B cell (primary cell): Measurements from ENCODE around the gene ARHGAP26. TPM values are rescaled to one million over a fixed set of nuclear protein-coding genes. Genes with fewer than 3 reads are reported as not detected.

ENCODE experiments used
- ATAC-seq: fragments of 200-7000 bp; cut with Tn5 transposase; one replicate; pipeline ENCODE4 v1.10.0; 2021; ENCODE audit warnings: low read depth, mild to moderate bottlenecking, moderate number of reproducible peaks, moderate library complexity
- CTCF ChIA-PET: fragments of 350-600 bp; sonication (Branson Sonifier 250); formaldehyde crosslinking; loops from one replicate; lab custom pipeline; 2021; ENCODE audit warnings: antibody characterized with exemption, inconsistent platforms; lab: Charles Lee
- POLR2A ChIA-PET: fragments of 350-600 bp; sonication (Branson Sonifier 250); formaldehyde crosslinking; loops from one replicate; lab custom pipeline; 2021; ENCODE audit warnings: antibody characterized with exemption; lab: Charles Lee
- DNase-seq: peaks from one replicate; pipeline ENCODE4 v3.0.0; 2013
- H2AFZ ChIP-seq: 2 replicates; pipeline ENCODE4 v1.6.1; 2012; ENCODE audit warnings: mild to moderate bottlenecking, low read depth, low read length; ENCODE audit not compliant: insufficient read depth, poor library complexity, severe bottlenecking
- H3K27ac ChIP-seq, 2 donors: 1 replicate in 1 of 2; 2 replicates in 1 of 2; pipeline ENCODE4 v1.5.1; 2012 to 2013; ENCODE audit warnings: low read length in 2 of 2, mild to moderate bottlenecking in 2 of 2, moderate library complexity in 1 of 2
- H3K27me3 ChIP-seq, 4 experiments: fragments of 200-600 bp in 1 of 4; sonication (generic) in 1 of 4; replicated peaks in 1 of 4; 1 replicate in 2 of 4; 2 replicates in 2 of 4; pipeline versions ENCODE4 v1.6.1 to v1.7.0; 2013 to 2016; ENCODE audit warnings: low read length in 3 of 4, mild to moderate bottlenecking in 2 of 4, mixed read lengths in 1 of 4, moderate library complexity in 1 of 4; ENCODE audit not compliant: insufficient read depth in 4 of 4, control insufficient read depth in 3 of 4; ENCODE audit errors: control extremely low read depth in 1 of 4
- H3K36me3 ChIP-seq, 2 experiments: replicated peaks in 1 of 2; 1 replicate in 1 of 2; 2 replicates in 1 of 2; pipeline versions ENCODE4 v1.6.1 to v1.7.1; 2013; ENCODE audit warnings: low read length in 1 of 2; ENCODE audit not compliant: insufficient read depth in 2 of 2, control insufficient read depth in 1 of 2; ENCODE audit errors: control extremely low read depth in 1 of 2, extremely low read depth in 1 of 2
- H3K4me1 ChIP-seq, 2 donors: fragments of 200-600 bp in 1 of 2; sonication (generic) in 1 of 2; 1 replicate in 1 of 2; 2 replicates in 1 of 2; pipeline versions ENCODE4 v1.5.1 to v1.6.1; 2013 to 2017; ENCODE audit warnings: low read length in 2 of 2; ENCODE audit not compliant: control insufficient read depth in 2 of 2, insufficient read depth in 2 of 2
- H3K4me2 ChIP-seq: replicated peaks from 2 replicates; pipeline ENCODE3; 2012; ENCODE audit warnings: mild to moderate bottlenecking, low read depth, low read length; ENCODE audit not compliant: poor library complexity, severe bottlenecking
- H3K4me3 ChIP-seq, 5 experiments: fragments of 200-600 bp in 1 of 5; sonication (generic) in 1 of 5; 1 replicate in 3 of 5; 2 replicates in 2 of 5; pipeline versions ENCODE4 v1.5.1 to v1.7.0; 2011 to 2016; ENCODE audit warnings: low read length in 4 of 5, mild to moderate bottlenecking in 4 of 5, low read depth in 2 of 5, control low read depth in 1 of 5, moderate library complexity in 1 of 5; ENCODE audit not compliant: insufficient read depth in 1 of 5; ENCODE audit errors: control extremely low read depth in 1 of 5, extremely low read depth in 1 of 5
- H3K79me2 ChIP-seq: fragments of 200-600 bp; sonication (generic); one replicate; pipeline ENCODE4 v1.6.0; 2016; ENCODE audit warnings: low read length; ENCODE audit not compliant: control insufficient read depth, insufficient read depth
- H3K9ac ChIP-seq: fragments of 200-600 bp; sonication (generic); 2 replicates; pipeline ENCODE4 v1.6.1; 2017; ENCODE audit warnings: mild to moderate bottlenecking, low read length, moderate library complexity
- H3K9me3 ChIP-seq, 3 donors: one replicate each; pipeline versions ENCODE4 v1.6.1 to v1.7.1; 2013; ENCODE audit warnings: low read length in 2 of 3; ENCODE audit not compliant: control insufficient read depth in 2 of 3, insufficient read depth in 1 of 3; ENCODE audit errors: control extremely low read depth in 1 of 3
- H4K20me1 ChIP-seq: 2 replicates; pipeline ENCODE4 v1.6.0; 2012; ENCODE audit warnings: mild to moderate bottlenecking, low read length; ENCODE audit not compliant: insufficient read depth, control insufficient read depth, poor library complexity, severe bottlenecking
- H3K27ac Mint-ChIP-seq: one replicate; pipeline ENCODE4 v1.8.0; 2021; ENCODE audit warnings: mixed read lengths
- H3K27me3 Mint-ChIP-seq: one replicate; pipeline ENCODE4 v1.8.0; 2021; ENCODE audit warnings: mixed read lengths
- H3K4me1 Mint-ChIP-seq: one replicate; pipeline ENCODE4 v1.8.0; 2021; ENCODE audit warnings: mixed read lengths
- H3K4me3 Mint-ChIP-seq: one replicate; pipeline ENCODE4 v1.8.0; 2021; ENCODE audit warnings: mixed read lengths
- H3K9me3 Mint-ChIP-seq: one replicate; pipeline ENCODE4 v1.8.0; 2022; ENCODE audit warnings: mixed read lengths; ENCODE audit not compliant: insufficient read depth
- EZH2 ChIP-seq: IDR thresholded peaks from 2 replicates; pipeline ENCODE4 v1.6.1; 2012; ENCODE audit warnings: borderline replicate concordance, low read depth, mild to moderate bottlenecking, moderate library complexity, low read length; ENCODE audit not compliant: insufficient read depth, poor library complexity, severe bottlenecking
- WGBS: methylation state at CpG from one replicate; pipeline ENCODE4 v1.1.5; 2013; ENCODE audit warnings: missing lambda C conversion rate; ENCODE audit not compliant: insufficient coverage; 5-methylcytosine and 5-hydroxymethylcytosine counted together
- intact Hi-C: fragments of 100-400 bp; cut with micrococcal nuclease; formaldehyde crosslinking; loops from one replicate; pipeline ENCODE4 v1.10.0; 2022
- polyA plus RNA-seq: library from polyadenylated mRNA; depleted of rRNA; stranded (reverse); fragments of >200 nt; gene quantifications from 2 replicates; pipeline ENCODE4 v1.2.3, GENCODE V29; 2012
- total RNA-seq, 2 donors: library from RNA; stranded (reverse); fragments of 120-200 nt in 1 of 2; gene quantifications; 1 replicate in 1 of 2; 2 replicates in 1 of 2; pipeline versions ENCODE4 v1.2.3 to v1.2.4, GENCODE V29; 2013 to 2022
- TF ChIP-seq, protein P1 (sequence below): fragments of 200-600 bp; IDR thresholded peaks from one replicate; pipeline ENCODE4 v1.8.0; 2022; ENCODE audit warnings: antibody characterized with exemption, mild to moderate bottlenecking

Gene ARHGAP26
- total and polyA plus RNA-seq, 2 donors (not counting 1 experiment from before 2014, with no cell fraction given) = 1.8 to 22.5 TPM

DNA sequence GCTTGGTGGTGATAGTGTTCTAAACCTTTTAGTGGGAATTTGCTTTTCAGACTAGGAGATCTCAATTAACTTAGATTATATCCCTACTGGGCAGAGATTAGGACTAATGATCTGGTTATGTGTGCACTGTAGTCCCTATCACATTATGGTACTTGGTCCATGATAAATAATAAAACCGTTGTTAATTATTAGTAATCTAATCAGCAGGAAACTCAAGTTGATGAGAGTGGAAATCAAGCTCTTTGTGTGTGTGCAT, 262.3 kb downstream of the ARHGAP26 start:
- CTCF ChIA-PET = no interaction called here
- Mint-ChIP-seq H3K9me3 (no peaks in the 10 kb centered on the region), H3K4me1 (peaks cover 37% of the 10 kb centered on the region), H3K27ac (no peak overlapping the region), H3K27me3 (no peaks in the 10 kb centered on the region), H3K4me3 (no peak overlapping the region)
- Histone ChIP-seq H3K4me3 (no peak overlapping the region), H3K27ac (no peak overlapping the region), H2AFZ (no peak overlapping the region), H3K36me3 (no peaks in the 10 kb centered on the region), H3K27me3 (no peaks in the 10 kb centered on the region), H3K79me2 (no peaks in the 10 kb centered on the region), H3K9me3 (no peaks in the 10 kb centered on the region), H3K4me2 (no peak overlapping the region), H4K20me1 (no peaks in the 10 kb centered on the region), H3K4me1 (peaks cover 20 to 25% of the 10 kb centered on the region in 2 donors), H3K9ac (no peak overlapping the region)
- POLR2A ChIA-PET = no interaction called here
- intact Hi-C loops = no loop called here
- no peak for DNase-seq
- 83% methylated on average over 1 of the region's 1 CpG for WGBS
- TF ChIP-seq EZH2 = no peak
- no peak for ATAC-seq

DNA sequence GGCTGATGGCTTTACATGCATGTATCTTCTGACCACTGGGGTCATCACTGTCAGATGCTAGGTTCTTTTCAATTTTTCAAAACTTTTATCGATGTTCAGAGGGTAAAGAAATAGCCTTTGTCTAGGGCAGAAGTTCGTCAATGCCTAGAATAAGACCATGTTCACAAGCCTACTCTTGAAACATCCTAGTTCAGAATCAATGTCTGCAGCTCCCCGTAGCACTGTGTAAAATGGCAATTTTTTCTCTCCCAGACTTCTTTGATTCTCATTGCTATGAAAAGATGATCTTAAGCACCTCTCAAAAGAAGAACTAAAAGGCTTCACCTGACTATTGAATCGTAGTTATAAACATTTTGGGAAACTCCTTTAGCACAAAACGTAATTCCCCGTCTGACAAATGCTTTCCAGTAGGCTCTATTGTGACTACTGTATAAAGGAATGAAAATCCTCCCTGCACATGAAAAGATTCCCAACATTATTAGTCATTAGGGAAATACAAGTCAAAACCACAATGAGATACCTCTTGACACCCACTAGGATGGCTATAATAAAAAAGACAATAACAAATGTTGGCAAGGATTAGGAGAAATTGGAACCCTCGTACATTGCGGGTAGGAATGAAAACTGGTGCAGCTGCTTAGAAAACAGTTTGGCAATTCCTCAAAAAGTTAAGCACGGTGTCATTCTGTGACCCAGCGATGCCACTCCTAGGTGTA, 263.5 kb downstream of the ARHGAP26 start:
- peaks cover 37% of the 10 kb centered on the region for H3K4me1 Mint-ChIP-seq
- Histone ChIP-seq H3K4me2 (no peak overlapping the region), H3K27me3 (no peaks in the 10 kb centered on the region), H4K20me1 (no peaks in the 10 kb centered on the region), H3K9ac (no peak overlapping the region), H3K4me1 (peaks cover 20 to 25% of the 10 kb centered on the region in 2 donors), H2AFZ (no peak overlapping the region), H3K36me3 (no peaks in the 10 kb centered on the region), H3K4me3 (no peak overlapping the region), H3K79me2 (no peaks in the 10 kb centered on the region), H3K9me3 (no peaks in the 10 kb centered on the region), H3K27ac (no peak overlapping the region)
- no peak for ATAC-seq
- no peak overlapping the region for H3K4me3 Mint-ChIP-seq
- WGBS = 100% methylated on average over 2 of the region's 10 CpGs
- ChIA-PET POLR2A (no interaction called here), CTCF (no interaction called here)
- no peak for DNase-seq
- H3K27ac Mint-ChIP-seq = no peak overlapping the region
- no peaks in the 10 kb centered on the region for H3K27me3 Mint-ChIP-seq
- no peaks in the 10 kb centered on the region for H3K9me3 Mint-ChIP-seq
- intact Hi-C loops = no loop called here
- TF ChIP-seq, protein P1, sequence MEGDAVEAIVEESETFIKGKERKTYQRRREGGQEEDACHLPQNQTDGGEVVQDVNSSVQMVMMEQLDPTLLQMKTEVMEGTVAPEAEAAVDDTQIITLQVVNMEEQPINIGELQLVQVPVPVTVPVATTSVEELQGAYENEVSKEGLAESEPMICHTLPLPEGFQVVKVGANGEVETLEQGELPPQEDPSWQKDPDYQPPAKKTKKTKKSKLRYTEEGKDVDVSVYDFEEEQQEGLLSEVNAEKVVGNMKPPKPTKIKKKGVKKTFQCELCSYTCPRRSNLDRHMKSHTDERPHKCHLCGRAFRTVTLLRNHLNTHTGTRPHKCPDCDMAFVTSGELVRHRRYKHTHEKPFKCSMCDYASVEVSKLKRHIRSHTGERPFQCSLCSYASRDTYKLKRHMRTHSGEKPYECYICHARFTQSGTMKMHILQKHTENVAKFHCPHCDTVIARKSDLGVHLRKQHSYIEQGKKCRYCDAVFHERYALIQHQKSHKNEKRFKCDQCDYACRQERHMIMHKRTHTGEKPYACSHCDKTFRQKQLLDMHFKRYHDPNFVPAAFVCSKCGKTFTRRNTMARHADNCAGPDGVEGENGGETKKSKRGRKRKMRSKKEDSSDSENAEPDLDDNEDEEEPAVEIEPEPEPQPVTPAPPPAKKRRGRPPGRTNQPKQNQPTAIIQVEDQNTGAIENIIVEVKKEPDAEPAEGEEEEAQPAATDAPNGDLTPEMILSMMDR = no peak
- no peak for TF ChIP-seq EZH2
